NOMO-1 treated with DMSO at 0.1 percent for 48 hours (cell line): ENCODE data around the gene HOXA10.

Experiments used
- DNase-seq: peaks from one replicate; lab custom pipeline; 2025; ENCODE audit not compliant: unreplicated experiment; lab: John Stamatoyannopoulos, UW

The HOXA10 gene

GRCh38 chr7:27180431-27181420 is 6.6 kb upstream of the HOXA10 start:
- no peak for DNase-seq

GRCh38 chr7:27179503-27180430 is 5.6 kb upstream of the HOXA10 start:
- peak; percentile 73 for DNase-seq

GRCh38 chr7:27179030-27179429 is 4.9 kb upstream of the HOXA10 start:
- no peak for DNase-seq

GRCh38 chr7:27178366-27178765 is 4.2 kb upstream of the HOXA10 start:
- DNase-seq, result no peak

GRCh38 chr7:27177795-27178320 is 3.7 kb upstream of the HOXA10 start:
- DNase-seq, result no peak

- DNase-seq, result no peak
Observed at GRCh38 chr7:27176962-27177794, 3.1 kb upstream of the HOXA10 start.

- DNase-seq, result no peak
Observed at GRCh38 chr7:27176524-27176845, 2.4 kb upstream of the HOXA10 start.

GRCh38 chr7:27175626-27176523 is 1.8 kb upstream of the HOXA10 start:
- DNase-seq, result no peak

GRCh38 chr7:27174874-27175625 is 930 bp upstream of the HOXA10 start:
- DNase-seq, result peak; percentile 62

- no peak for DNase-seq
Observed at GRCh38 chr7:27173511-27173955, 587 bp downstream of the HOXA10 start.

- no peak for DNase-seq
Observed at GRCh38 chr7:27172823-27173510, 1.2 kb downstream of the HOXA10 start.

- DNase-seq, result no peak
Observed at GRCh38 chr7:27172315-27172774, 1.8 kb downstream of the HOXA10 start.

- no peak for DNase-seq
Observed at GRCh38 chr7:27171637-27172314, 2.3 kb downstream of the HOXA10 start.

GRCh38 chr7:27171325-27171636 is 2.8 kb downstream of the HOXA10 start:
- no peak for DNase-seq

- DNase-seq, result no peak
Observed at GRCh38 chr7:27170426-27171324, 3.4 kb downstream of the HOXA10 start.

GRCh38 chr7:27169658-27170425 is 4.3 kb downstream of the HOXA10 start:
- no peak for DNase-seq
